Adipocyte (in vitro differentiated cells): ENCODE measurements around the gene ANKRA2.

ENCODE experiments used
- DNase-seq: peaks from one replicate; pipeline ENCODE4 v3.0.0-alpha.2; 2015; ENCODE audit warnings: low read depth
- H3K27me3 ChIP-seq: replicated peaks from 2 replicates; pipeline ENCODE4 v1.7.0; 2013; ENCODE audit warnings: mild to moderate bottlenecking, low read length, moderate library complexity; ENCODE audit not compliant: control insufficient read depth, insufficient read depth
- H3K36me3 ChIP-seq: 2 replicates; pipeline ENCODE4 v1.7.0; 2013; ENCODE audit warnings: low read length, mild to moderate bottlenecking, moderate library complexity; ENCODE audit not compliant: control insufficient read depth, insufficient read depth, severe bottlenecking
- H3K4me1 ChIP-seq: 2 replicates; pipeline ENCODE4 v1.7.0; 2013; ENCODE audit warnings: mild to moderate bottlenecking, low read length, moderate library complexity; ENCODE audit not compliant: control insufficient read depth, insufficient read depth
- H3K4me3 ChIP-seq: 2 replicates; pipeline ENCODE4 v1.7.0; 2013; ENCODE audit warnings: mild to moderate bottlenecking, low read length, moderate library complexity
- H3K9ac ChIP-seq: 2 replicates; pipeline ENCODE4 v1.7.0; 2013; ENCODE audit warnings: mild to moderate bottlenecking, low read length, moderate library complexity
- H3K9me3 ChIP-seq: 2 replicates; pipeline ENCODE4 v1.7.0; 2013; ENCODE audit warnings: mild to moderate bottlenecking, low read length, moderate library complexity; ENCODE audit not compliant: control insufficient read depth

ANKRA2 gene

DNA sequence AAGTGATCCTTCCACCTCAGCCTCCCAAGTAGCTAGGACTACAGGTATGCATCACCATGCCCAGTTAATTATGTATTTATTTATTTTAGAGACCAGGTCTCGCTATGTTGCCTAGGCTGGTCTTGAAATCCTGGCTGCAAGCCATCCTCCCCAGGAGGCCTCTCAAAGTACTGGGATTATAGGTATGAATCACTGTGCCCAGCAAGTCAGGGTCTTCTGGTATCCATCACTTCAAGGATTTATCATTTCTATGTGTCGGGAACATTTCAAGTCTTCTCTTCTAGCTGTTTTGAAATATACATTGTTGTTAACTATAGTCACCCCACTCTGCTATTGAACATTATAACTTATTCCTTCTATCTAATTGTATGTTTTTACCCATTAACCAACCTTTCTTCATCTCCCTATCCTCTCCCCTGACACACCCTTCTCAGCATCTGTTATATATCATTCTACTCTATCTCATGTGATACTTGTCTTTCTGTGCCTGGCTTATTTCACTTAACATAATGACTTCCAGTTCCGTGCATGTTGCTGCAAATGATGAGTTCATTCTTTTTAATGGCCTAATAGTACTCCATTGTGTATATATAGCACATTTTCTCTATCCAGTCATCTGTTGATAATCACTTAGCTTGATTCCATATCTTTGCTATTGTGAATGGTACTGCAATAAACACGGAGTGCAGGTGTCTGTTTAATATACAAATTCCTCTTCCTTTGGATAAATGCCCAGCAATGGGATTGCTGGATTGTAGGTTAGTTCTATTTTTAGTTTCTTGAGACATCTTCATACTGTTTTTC, 26.5 kb upstream of the ANKRA2 start:
- no peaks in the 10 kb centered on the region for H3K36me3 ChIP-seq
- H3K4me3 ChIP-seq = no peak overlapping the region
- H3K9me3 ChIP-seq = no peaks in the 10 kb centered on the region
- peak; percentile 52 for DNase-seq
- H3K9ac ChIP-seq = no peak overlapping the region
- peaks cover 17% of the 10 kb centered on the region for H3K4me1 ChIP-seq
- no peaks in the 10 kb centered on the region for H3K27me3 ChIP-seq

DNA sequence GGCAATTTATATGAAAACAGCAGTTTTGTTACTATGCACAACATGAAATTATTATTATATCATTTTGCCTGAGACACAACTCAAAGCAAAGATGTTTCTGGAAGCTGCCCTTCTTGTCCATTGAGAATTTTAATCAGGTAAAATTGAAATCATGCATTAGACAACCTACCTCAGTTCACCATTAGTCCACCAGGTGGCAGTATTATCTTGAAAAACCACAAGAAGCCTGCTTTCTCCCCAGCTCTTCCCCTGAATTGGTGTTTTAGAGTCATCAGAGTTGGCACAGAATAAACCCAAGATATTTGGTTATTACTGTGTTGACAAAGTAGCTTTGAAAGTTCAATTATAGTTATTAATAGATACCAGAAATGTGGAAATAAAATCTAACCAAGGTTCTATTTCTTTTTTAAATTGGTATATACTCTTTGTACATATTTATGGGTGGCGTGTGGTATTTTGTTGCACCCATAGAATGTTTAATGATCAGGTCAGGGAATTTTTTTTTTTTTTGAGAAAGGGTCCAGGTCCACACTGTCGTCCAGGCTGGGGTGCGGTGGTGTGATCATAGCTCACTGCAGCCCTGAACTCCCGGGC, 25.8 kb upstream of the ANKRA2 start:
- Histone ChIP-seq H3K27me3 (no peaks in the 10 kb centered on the region), H3K4me1 (peaks cover 17% of the 10 kb centered on the region), H3K9ac (no peak overlapping the region), H3K9me3 (no peaks in the 10 kb centered on the region), H3K4me3 (no peak overlapping the region), H3K36me3 (no peaks in the 10 kb centered on the region)
- DNase-seq = peak; percentile 93

DNA sequence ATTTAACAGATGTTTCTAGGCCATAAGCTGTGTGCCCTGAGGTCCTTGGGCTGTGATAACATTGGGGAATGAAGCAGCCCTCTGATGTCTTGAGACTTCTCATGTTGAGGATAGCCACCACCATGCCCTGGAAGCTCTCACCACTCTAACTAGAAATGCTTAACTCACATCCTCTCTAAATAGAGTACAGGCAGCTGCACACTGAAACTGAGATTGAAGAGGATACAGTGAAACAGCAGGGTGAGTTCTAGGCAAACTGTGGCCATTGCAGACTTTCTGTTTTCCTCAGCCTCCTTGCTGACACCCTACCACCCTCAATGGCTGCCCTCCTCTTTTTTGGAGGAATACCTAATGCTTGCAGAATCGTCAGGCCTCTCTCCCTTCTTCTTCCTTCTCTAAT, 22.5 kb upstream of the ANKRA2 start:
- peaks cover 7% of the 10 kb centered on the region for H3K36me3 ChIP-seq
- no peaks in the 10 kb centered on the region for H3K27me3 ChIP-seq
- no peak overlapping the region for H3K9ac ChIP-seq
- peaks cover 16% of the 10 kb centered on the region for H3K4me1 ChIP-seq
- no peak for DNase-seq
- no peak overlapping the region for H3K4me3 ChIP-seq
- H3K9me3 ChIP-seq = no peaks in the 10 kb centered on the region

DNA sequence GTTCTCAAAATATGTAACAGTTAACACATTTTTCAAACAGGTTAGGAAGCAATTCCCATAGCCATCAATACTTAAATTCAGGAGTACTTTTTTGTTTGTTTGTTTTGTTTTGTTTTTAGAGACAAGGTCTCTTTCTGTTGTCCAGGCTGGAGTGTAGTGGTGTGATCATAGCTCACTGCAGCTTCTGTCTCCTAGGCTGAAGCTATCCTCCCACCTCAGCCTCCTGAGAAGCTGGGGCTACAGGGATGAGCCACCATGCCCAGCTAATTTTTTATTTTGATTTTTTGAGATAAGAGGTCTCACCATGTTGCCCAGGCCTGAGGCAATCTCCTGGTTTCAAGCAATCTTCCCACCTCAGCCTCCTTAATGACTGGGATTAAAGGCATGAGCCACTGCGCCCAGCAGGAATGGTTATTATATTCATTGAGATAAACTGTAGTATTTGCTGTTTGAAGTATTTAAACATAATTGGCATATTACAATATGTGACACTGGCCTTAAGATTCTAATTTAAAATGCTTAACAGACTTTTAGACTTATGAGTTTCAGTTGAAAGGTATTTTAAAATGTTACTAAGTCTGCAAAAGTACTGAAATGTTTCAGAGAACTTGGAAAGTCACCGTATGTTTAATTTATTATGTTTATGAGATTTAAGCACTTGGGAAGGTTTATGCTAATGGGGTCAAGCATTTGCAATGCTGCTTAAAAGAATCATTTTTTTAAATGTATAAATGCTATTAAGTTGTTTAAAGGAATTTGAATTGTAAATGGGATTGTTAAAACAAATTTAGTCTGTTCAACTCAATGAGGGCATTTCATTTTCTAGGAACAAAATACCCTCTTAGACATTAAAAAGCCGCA, 17.1 kb upstream of the ANKRA2 start:
- Histone ChIP-seq H3K9ac (no peak overlapping the region), H3K4me1 (no peaks in the 10 kb centered on the region), H3K9me3 (no peaks in the 10 kb centered on the region), H3K4me3 (no peak overlapping the region), H3K27me3 (no peaks in the 10 kb centered on the region), H3K36me3 (peaks cover 57% of the 10 kb centered on the region)
- no peak for DNase-seq

DNA sequence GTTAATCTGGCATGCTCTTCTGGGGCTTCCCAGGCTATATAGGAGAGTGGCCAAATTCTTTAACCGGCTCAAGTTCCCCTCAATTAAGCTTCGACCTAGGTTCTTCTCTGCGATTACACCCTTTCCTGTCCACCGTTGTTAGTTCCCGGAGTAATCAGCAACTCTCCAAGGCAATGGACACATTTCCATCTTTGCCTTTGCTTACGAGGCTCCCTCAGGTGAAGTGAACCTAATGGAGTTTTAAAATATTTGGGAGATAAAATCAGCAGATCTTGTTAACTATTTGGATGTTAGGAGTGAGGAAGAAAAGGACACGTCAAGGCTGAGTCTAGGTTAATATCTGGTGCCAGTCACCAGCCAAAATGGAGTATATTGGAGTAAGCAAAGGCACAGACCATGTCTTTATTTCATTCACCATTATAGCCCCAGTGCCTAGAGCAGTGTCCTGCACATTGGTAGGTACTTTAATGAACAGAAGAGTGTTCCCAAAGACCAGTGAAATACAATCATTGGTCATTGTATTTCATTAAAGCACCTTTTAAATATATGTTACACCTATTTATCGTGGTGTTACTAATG, 619 bp upstream of the ANKRA2 start:
- DNase-seq = no peak
- H3K27me3 ChIP-seq = no peaks in the 10 kb centered on the region
- peaks cover 39% of the 10 kb centered on the region for H3K4me1 ChIP-seq
- H3K9ac ChIP-seq = peak overlapping the region; percentile 98
- H3K36me3 ChIP-seq = peaks cover 37% of the 10 kb centered on the region
- no peaks in the 10 kb centered on the region for H3K9me3 ChIP-seq
- H3K4me3 ChIP-seq = peak overlapping the region; percentile 97

DNA sequence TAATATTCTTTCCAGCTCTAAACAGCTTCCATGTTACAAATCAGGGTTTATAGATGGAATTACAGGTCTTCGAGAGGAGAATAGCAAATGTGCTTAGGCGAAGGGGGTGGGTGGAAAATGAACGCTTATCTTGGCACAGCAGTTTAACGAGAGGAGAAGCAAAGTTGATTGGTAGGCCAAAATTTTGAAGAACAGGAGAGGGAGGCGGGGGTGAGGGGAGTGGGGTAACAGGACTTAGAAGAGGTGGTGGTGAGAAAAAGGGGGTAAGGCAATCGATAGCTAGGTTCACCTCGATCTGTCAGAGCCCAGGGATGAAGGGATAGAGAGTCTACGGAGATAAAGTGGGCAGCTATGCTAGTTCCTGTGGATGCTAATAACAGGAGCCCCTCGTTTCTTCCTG, 764 bp downstream of the ANKRA2 start:
- DNase-seq = peak; percentile 24
- peak overlapping the region; percentile 97 for H3K4me3 ChIP-seq
- H3K36me3 ChIP-seq = peaks cover 37% of the 10 kb centered on the region
- H3K4me1 ChIP-seq = peaks cover 39% of the 10 kb centered on the region
- H3K9me3 ChIP-seq = no peaks in the 10 kb centered on the region
- H3K27me3 ChIP-seq = no peaks in the 10 kb centered on the region
- peak overlapping the region; percentile 98 for H3K9ac ChIP-seq

DNA sequence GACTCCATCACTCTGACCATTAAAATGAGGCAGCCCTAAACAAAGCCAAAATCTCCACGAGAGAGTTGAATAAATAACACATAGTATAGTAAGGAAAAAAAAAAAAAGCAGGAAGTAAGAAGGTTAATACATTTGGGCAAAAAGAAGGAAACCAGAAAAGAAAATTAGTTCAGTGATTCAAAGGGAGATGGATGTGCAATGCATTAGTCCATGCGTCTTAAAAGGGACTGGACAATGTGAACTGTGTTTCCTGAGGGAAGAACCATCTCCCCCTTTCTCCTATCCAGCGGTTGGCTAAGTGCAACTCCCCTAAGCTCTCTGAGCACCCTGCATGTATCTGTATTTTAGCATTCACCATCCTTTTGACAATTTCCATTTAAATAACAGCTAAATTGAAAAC, 1.4 kb downstream of the ANKRA2 start:
- Histone ChIP-seq H3K4me1 (peaks cover 39% of the 10 kb centered on the region), H3K4me3 (peak overlapping the region; percentile 97), H3K9ac (peak overlapping the region; percentile 98), H3K36me3 (peaks cover 33% of the 10 kb centered on the region), H3K27me3 (no peaks in the 10 kb centered on the region), H3K9me3 (no peaks in the 10 kb centered on the region)
- no peak for DNase-seq

DNA sequence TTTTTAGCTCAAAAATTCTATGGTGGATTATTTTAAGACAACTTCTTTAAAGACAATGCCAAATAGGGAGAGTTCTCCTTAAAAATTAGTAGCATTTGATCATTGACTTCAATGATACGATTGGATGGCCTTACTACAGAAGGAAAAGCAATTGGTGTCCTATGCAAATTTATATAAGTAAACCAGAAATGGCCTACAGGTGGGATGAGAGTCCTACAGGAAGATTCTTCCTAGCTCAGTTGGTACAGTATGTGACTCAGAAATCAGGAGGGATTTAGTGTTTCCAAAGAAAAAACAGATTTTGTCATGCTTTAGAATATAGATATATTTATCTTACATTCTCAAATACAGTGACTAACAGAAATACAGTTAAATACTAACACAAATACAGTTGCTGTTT, 6.5 kb downstream of the ANKRA2 start:
- H3K4me1 ChIP-seq = peaks cover 16% of the 10 kb centered on the region
- no peak overlapping the region for H3K9ac ChIP-seq
- no peaks in the 10 kb centered on the region for H3K9me3 ChIP-seq
- no peak overlapping the region for H3K4me3 ChIP-seq
- H3K27me3 ChIP-seq = no peaks in the 10 kb centered on the region
- peaks cover 67% of the 10 kb centered on the region for H3K36me3 ChIP-seq
- no peak for DNase-seq

DNA sequence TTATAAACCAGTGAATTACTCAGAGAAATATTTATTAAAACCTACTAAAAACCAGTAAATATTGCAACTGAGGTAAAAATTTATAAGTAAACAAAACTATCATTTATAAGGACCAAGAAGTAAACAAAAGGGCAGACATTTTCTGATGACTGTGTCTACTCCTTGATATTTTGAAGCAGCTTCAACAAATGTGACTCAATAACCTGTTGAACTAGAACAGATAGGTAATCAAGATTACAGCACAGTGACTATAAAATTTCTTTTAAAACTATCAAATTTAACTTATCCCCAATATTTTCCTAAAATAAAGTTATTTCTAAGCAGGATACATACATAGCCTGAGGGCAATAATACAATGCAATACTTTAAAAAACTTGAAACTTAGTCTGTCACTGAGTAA, 12.8 kb downstream of the ANKRA2 start:
- no peak overlapping the region for H3K9ac ChIP-seq

DNA sequence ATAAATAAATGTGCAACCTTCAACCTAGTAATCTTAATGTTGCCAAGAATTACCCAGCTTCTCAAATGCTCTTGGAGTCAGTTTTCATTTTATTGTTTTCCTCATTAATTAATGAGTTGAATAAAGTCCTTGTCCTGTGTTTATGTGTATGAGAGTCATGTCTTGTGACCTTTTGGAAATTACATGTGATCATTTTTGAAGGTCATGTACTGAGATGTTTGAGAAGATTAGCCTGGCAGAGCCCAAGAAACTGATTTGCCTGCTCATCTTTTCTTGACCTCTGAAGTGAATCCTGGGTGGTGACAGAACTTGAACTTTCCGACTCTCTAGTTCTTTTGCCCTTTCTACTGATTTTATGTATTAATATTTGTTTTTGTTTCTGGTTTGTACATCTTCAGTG, 15.4 kb downstream of the ANKRA2 start:
- no peaks in the 10 kb centered on the region for H3K27me3 ChIP-seq
- no peaks in the 10 kb centered on the region for H3K4me1 ChIP-seq
- H3K9ac ChIP-seq = no peak overlapping the region
- no peak for DNase-seq
- H3K4me3 ChIP-seq = no peak overlapping the region
- peaks cover 34% of the 10 kb centered on the region for H3K36me3 ChIP-seq
- no peaks in the 10 kb centered on the region for H3K9me3 ChIP-seq

More for the DNA sequence above, 12.8 kb downstream of the ANKRA2 start:
- Histone ChIP-seq H3K36me3 (peaks cover 51% of the 10 kb centered on the region), H3K4me3 (no peak overlapping the region), H3K9me3 (no peaks in the 10 kb centered on the region), H3K27me3 (no peaks in the 10 kb centered on the region), H3K4me1 (no peaks in the 10 kb centered on the region)
- DNase-seq = no peak

DNA sequence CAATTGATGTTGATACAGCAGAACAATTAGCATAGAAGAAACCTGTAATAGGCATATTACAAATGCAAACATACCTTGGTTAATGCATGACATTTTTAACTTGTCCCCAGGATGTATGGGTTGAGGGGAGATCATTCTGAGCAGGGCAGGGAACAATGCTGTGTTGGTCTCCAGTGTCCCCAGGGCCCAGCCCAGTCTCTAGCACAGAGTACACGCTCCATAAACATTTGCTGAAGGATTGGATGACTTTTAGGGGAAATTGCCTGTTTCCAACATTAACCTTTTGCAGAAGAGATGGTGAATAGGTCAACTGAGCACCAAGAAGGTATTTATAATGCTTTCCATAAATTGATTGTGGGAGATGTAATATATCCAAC, 20.0 kb downstream of the ANKRA2 start:
- H3K4me3 ChIP-seq = no peak overlapping the region
- H3K4me1 ChIP-seq = no peaks in the 10 kb centered on the region
- DNase-seq = no peak
- no peaks in the 10 kb centered on the region for H3K36me3 ChIP-seq
- no peaks in the 10 kb centered on the region for H3K9me3 ChIP-seq
- H3K27me3 ChIP-seq = no peaks in the 10 kb centered on the region
- no peak overlapping the region for H3K9ac ChIP-seq
